OCI-LY3 (cell line): ENCODE results near the gene FAM43A.

ENCODE experiments used
- H2AFZ ChIP-seq: fragments of 200-600, 300-600 bp; shearing (Covaris generic); 2 replicates; pipeline ENCODE4 v1.6.0; 2014; ENCODE audit warnings: antibody characterized with exemption, low read depth, low read length
- H3K27ac ChIP-seq: fragments of 200-600, 300-600 bp; sonication (generic); 2 replicates; pipeline ENCODE4 v1.5.1; 2014; ENCODE audit warnings: mild to moderate bottlenecking, low read length, moderate library complexity, mixed read lengths
- H3K27me3 ChIP-seq: fragments of 200-600, 300-600 bp; sonication (generic); 2 replicates; pipeline ENCODE4 v1.6.1; 2014; ENCODE audit warnings: low read depth, low read length, mixed read lengths
- H3K36me3 ChIP-seq: fragments of 200-600, 300-600 bp; sonication (generic); replicated peaks from 2 replicates; pipeline ENCODE3; 2014; ENCODE audit warnings: low read depth, low read length, mixed read lengths
- H3K4me1 ChIP-seq: fragments of 300-600, 200-600 bp; sonication (generic); 2 replicates; pipeline ENCODE4 v1.6.1; 2014; ENCODE audit warnings: low read length, mixed read lengths
- H3K4me2 ChIP-seq: fragments of 200-600, 300-600 bp; sonication (generic); 2 replicates; pipeline ENCODE4 v1.6.1; 2014; ENCODE audit warnings: low read length, mixed read lengths
- H3K4me3 ChIP-seq: fragments of 300-600, 200-600 bp; sonication (generic); 2 replicates; pipeline ENCODE4 v1.5.1; 2014; ENCODE audit warnings: antibody characterized with exemption, mild to moderate bottlenecking, low read length, moderate library complexity
- H3K79me2 ChIP-seq: fragments of 300-600, 200-600 bp; shearing (Covaris generic); 2 replicates; pipeline ENCODE4 v1.6.1; 2014; ENCODE audit warnings: mild to moderate bottlenecking, low read length, mixed read lengths
- H3K9ac ChIP-seq: fragments of 300-600, 200-600 bp; shearing (Covaris generic); 2 replicates; pipeline ENCODE4 v1.6.0; 2014; ENCODE audit warnings: mild to moderate bottlenecking, low read length, moderate library complexity
- H3K9me3 ChIP-seq: fragments of 200-600, 300-600 bp; shearing (Covaris generic); 2 replicates; pipeline ENCODE4 v1.6.1; 2014; ENCODE audit warnings: low read length, mixed read lengths; ENCODE audit not compliant: insufficient read depth
- H4K20me1 ChIP-seq: fragments of 200-600, 300-600 bp; sonication (generic); 2 replicates; pipeline ENCODE4 v1.6.1; 2016; ENCODE audit warnings: low read length, mixed read lengths; ENCODE audit not compliant: insufficient read depth
- CTCF ChIP-seq: fragments of 200-600, 300-600 bp; sonication (generic); IDR thresholded peaks from 2 replicates; pipeline ENCODE4 v1.5.1; 2014; ENCODE audit warnings: antibody characterized with exemption, low read length, low read depth
- EZH2phosphoT487 ChIP-seq: fragments of 200-600 bp; shearing (Covaris generic); IDR thresholded peaks from 2 replicates; pipeline ENCODE4 v1.6.1; 2018; ENCODE audit warnings: antibody characterized with exemption, mixed run types, low read depth

The FAM43A gene

GRCh38 chr3:194671511-194671899 is 14.2 kb upstream of the FAM43A start:
- peak overlapping the region; percentile 90; the same call in 1 of the 2 replicates for H2AFZ ChIP-seq
- no peak for TF ChIP-seq EZH2phosphoT487
- TF ChIP-seq CTCF = peak; percentile 78
- H3K79me2 ChIP-seq = peaks cover 40% of the 10 kb centered on the region
- peak overlapping the region; percentile 94 for H3K4me2 ChIP-seq
- H3K4me3 ChIP-seq = peak overlapping the region; percentile 96
- H3K27ac ChIP-seq = peak overlapping the region; percentile 72
- H3K27me3 ChIP-seq = peaks cover 17% of the 10 kb centered on the region; the same call in 1 of the 2 replicates
- H3K9me3 ChIP-seq = no peaks in the 10 kb centered on the region
- peaks cover 13% of the 10 kb centered on the region for H3K36me3 ChIP-seq
- 0 out of 2 replicates have a peak, but pooled peaks cover 3% of the 10 kb centered on the region for H4K20me1 ChIP-seq
- peak overlapping the region; percentile 86 for H3K9ac ChIP-seq
- peaks cover 30% of the 10 kb centered on the region for H3K4me1 ChIP-seq

GRCh38 chr3:194671900-194672808 is 13.5 kb upstream of the FAM43A start, which contains the start of gene LSG1:
TSS of gene LSG1 (minus strand) at chr3:194672191. CDS start at chr3:194672162, 29 bp downstream.
- Histone ChIP-seq H3K4me2 (peak within 1 kb of the TSS; percentile 96), H3K27ac (peak within 1 kb of the TSS; percentile 72), H2AFZ (peak within 1 kb of the TSS; percentile 90), H3K79me2 (peaks cover 40% of the 10 kb centered on the region), H3K4me3 (peak within 1 kb of the TSS; percentile 96), H3K4me1 (peaks cover 30% of the 10 kb centered on the region), H3K9ac (peak within 1 kb of the TSS; percentile 86), H3K27me3 (peaks cover 17% of the 10 kb centered on the region; the same call in 1 of the 2 replicates), H4K20me1 (0 out of 2 replicates have a peak, but pooled peaks cover 3% of the 10 kb centered on the region), H3K9me3 (no peaks in the 10 kb centered on the region), H3K36me3 (peaks cover 13% of the 10 kb centered on the region)
- TF ChIP-seq CTCF = no peak
- no peak for TF ChIP-seq EZH2phosphoT487

- no peak for TF ChIP-seq EZH2phosphoT487
- TF ChIP-seq CTCF = no peak
- peaks cover 12% of the 10 kb centered on the region for H3K36me3 ChIP-seq
- 0 out of 2 replicates have a peak, but pooled peaks cover 3% of the 10 kb centered on the region for H4K20me1 ChIP-seq
- peak overlapping the region; percentile 96 for H3K4me2 ChIP-seq
- peaks cover 26% of the 10 kb centered on the region for H3K4me1 ChIP-seq
- peaks cover 17% of the 10 kb centered on the region; the same call in 1 of the 2 replicates for H3K27me3 ChIP-seq
- peak overlapping the region; percentile 86; the same call in 1 of the 2 replicates for H2AFZ ChIP-seq
- no peaks in the 10 kb centered on the region for H3K9me3 ChIP-seq
- H3K79me2 ChIP-seq = peaks cover 40% of the 10 kb centered on the region
- peak overlapping the region; percentile 96 for H3K4me3 ChIP-seq
- H3K9ac ChIP-seq = peak overlapping the region; percentile 86
- H3K27ac ChIP-seq = no peak overlapping the region
Measured at GRCh38 chr3:194672876-194673275, 12.8 kb upstream of the FAM43A start.

- Histone ChIP-seq H2AFZ (no peak overlapping the region), H3K4me2 (no peak overlapping the region), H3K4me1 (peaks cover 24% of the 10 kb centered on the region), H3K9me3 (no peaks in the 10 kb centered on the region), H3K79me2 (peaks cover 31% of the 10 kb centered on the region), H4K20me1 (0 out of 2 replicates have a peak, but pooled peaks cover 3% of the 10 kb centered on the region), H3K9ac (no peak overlapping the region), H3K4me3 (no peak overlapping the region), H3K27ac (no peak overlapping the region), H3K36me3 (peaks cover 5% of the 10 kb centered on the region), H3K27me3 (peaks cover 17% of the 10 kb centered on the region; the same call in 1 of the 2 replicates)
- TF ChIP-seq EZH2phosphoT487 (no peak), CTCF (no peak)
Measured at GRCh38 chr3:194673761-194674160, 11.9 kb upstream of the FAM43A start.
